Neural progenitor cell (in vitro differentiated cells): ENCODE results near the gene ASB2. TPM values are rescaled to one million over a fixed set of nuclear protein-coding genes. Genes with fewer than 3 reads are reported as not detected.
A peak's percentile ranks its signal among the peaks of the same experiment; 100 is the strongest.

Source experiments
- DNase-seq: peaks from one replicate; pipeline ENCODE4 v3.0.0-alpha.2; 2016; ENCODE audit warnings: low spot score
- H2AFZ ChIP-seq: fragments of 200-600 bp; sonication (generic); replicated peaks from 2 replicates; pipeline ENCODE4 v1.6.1; 2016; ENCODE audit warnings: antibody characterized with exemption
- H3F3A ChIP-seq: fragments of 200-600 bp; sonication (generic); 2 replicates; pipeline ENCODE4 v1.6.1; 2016; ENCODE audit warnings: antibody characterized with exemption, low read depth
- H3K27ac ChIP-seq: fragments of 200-600 bp; sonication (generic); 2 replicates; pipeline ENCODE4 v1.5.1; 2016; ENCODE audit warnings: mild to moderate bottlenecking
- H3K27me3 ChIP-seq: fragments of 200-600 bp; sonication (generic); 2 replicates; pipeline ENCODE4 v1.6.1; 2016; ENCODE audit warnings: mild to moderate bottlenecking, moderate library complexity
- H3K36me3 ChIP-seq: fragments of 200-600 bp; sonication (generic); 2 replicates; pipeline ENCODE4 v1.5.1; 2016
- H3K4me1 ChIP-seq: fragments of 200-600 bp; sonication (generic); 2 replicates; pipeline ENCODE4 v1.6.1; 2016; ENCODE audit warnings: mixed run types
- H3K4me2 ChIP-seq: fragments of 200-600 bp; sonication (generic); 2 replicates; pipeline ENCODE4 v1.6.1; 2016
- H3K4me3 ChIP-seq: fragments of 200-600 bp; sonication (generic); 2 replicates; pipeline ENCODE4 v1.5.1; 2016
- H3K79me2 ChIP-seq: fragments of 200-600 bp; sonication (generic); 2 replicates; pipeline ENCODE4 v1.6.1; 2016; ENCODE audit warnings: low read depth
- H3K9ac ChIP-seq: fragments of 200-600 bp; sonication (generic); 2 replicates; pipeline ENCODE4 v1.6.1; 2016
- H3K9me3 ChIP-seq: fragments of 200-600 bp; sonication (generic); 2 replicates; pipeline ENCODE4 v1.5.1; 2016; ENCODE audit warnings: low read depth
- H4K20me1 ChIP-seq: fragments of 200-600 bp; sonication (generic); 2 replicates; pipeline ENCODE4 v1.6.1; 2016; ENCODE audit warnings: low read depth
- H3K27ac Mint-ChIP-seq: 3 replicates; pipeline ENCODE4 v1.8.0; 2021; ENCODE audit warnings: mixed read lengths
- H3K27me3 Mint-ChIP-seq: 2 replicates; pipeline ENCODE4 v1.8.0; 2022; ENCODE audit warnings: low read depth, mild to moderate bottlenecking, inconsistent platforms, moderate library complexity, mixed read lengths; ENCODE audit not compliant: insufficient read depth
- H3K36me3 Mint-ChIP-seq: 3 replicates; pipeline ENCODE4 v1.8.0; 2021; ENCODE audit warnings: mixed read lengths
- H3K4me1 Mint-ChIP-seq: 3 replicates; pipeline ENCODE4 v1.8.0; 2021; ENCODE audit warnings: mixed read lengths
- H3K4me3 Mint-ChIP-seq: 3 replicates; pipeline ENCODE4 v1.8.0; 2021; ENCODE audit warnings: mild to moderate bottlenecking, moderate library complexity, mixed read lengths
- H3K9me3 Mint-ChIP-seq: 3 replicates; pipeline ENCODE4 v1.8.0; 2020; ENCODE audit warnings: mixed read lengths
- EZH2 ChIP-seq: fragments of 200-600 bp; sonication (generic); IDR thresholded peaks from 2 replicates; pipeline ENCODE4 v1.6.1; 2017; ENCODE audit warnings: antibody characterized with exemption, mild to moderate bottlenecking, moderate library complexity
- EZH2phosphoT487 ChIP-seq: fragments of 200-600 bp; sonication (generic); IDR thresholded peaks from 2 replicates; pipeline ENCODE4 v1.6.1; 2017; ENCODE audit warnings: antibody characterized with exemption
- total RNA-seq: library from RNA; depleted of rRNA; stranded (reverse); fragments of >200 nt; gene quantifications from 2 replicates; pipeline ENCODE4 v1.2.3, GENCODE V29; 2015; ENCODE audit warnings: low replicate concordance
- TF ChIP-seq, protein P1 (sequence below): fragments of 200-600 bp; sonication (generic); IDR thresholded peaks from 2 replicates; pipeline ENCODE4 v1.5.1; 2017; ENCODE audit warnings: antibody characterized with exemption, mild to moderate bottlenecking

The ASB2 gene
- total RNA-seq, 1 donor from 2014 or later = not detected

DNA sequence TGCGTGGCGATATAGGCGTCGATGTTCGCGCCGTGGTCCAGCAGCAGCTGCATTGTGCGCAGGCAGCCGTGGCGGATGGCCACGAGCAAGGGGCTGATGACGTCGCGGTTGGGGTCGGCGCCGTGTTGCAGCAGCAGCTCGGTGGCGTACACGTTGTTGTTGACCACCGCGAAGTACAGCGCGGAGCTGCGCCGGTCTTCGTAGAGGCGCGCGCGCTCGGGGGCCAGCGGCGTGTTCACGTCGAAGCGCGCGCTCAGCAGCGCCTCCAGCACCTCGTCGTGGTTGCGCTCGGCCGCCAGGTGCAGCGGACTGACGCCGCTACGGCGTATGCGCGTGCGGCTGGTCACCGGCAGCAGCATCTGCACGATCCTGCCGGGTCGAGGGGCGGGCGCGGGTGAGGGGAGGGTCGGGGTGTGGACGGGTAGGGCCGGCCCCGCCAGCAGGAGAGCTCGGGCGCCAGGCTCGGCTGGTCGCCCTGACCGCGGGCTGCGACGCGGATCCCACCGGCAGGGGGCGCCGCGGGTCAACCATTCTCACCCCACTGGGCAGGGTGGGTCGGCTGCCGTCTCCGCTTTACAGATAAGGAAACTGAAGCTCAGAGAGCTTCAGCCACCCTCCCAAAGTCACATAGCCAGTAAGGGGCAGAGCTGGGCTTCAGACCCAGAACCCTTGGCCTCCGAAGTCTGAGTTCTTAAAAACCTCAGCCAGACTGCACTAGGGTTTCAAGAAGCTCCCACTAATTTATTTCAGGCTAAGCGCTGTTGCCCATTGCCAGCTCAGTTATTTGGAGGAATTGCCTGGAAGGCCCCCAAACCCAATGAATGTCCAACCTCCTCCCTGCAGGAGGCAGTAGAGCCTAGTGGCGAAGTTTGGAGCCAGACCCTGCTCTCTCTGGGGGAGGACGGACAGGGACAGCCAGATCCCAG lies 36.8 kb downstream of the ASB2 start:
- peak; percentile 93 for DNase-seq
- H3K27me3 ChIP-seq = peaks cover 32% of the 10 kb centered on the region
- H3K9me3 ChIP-seq = no peaks in the 10 kb centered on the region
- peak overlapping the region; percentile 31 for H3K4me3 ChIP-seq
- peaks cover 5% of the 10 kb centered on the region for H3K4me1 ChIP-seq
- no peak overlapping the region for H3K27ac ChIP-seq
- peak overlapping the region; percentile 48 for H3K4me2 ChIP-seq
- H3F3A ChIP-seq = peaks cover 12% of the 10 kb centered on the region
- peak overlapping the region; percentile 71 for H2AFZ ChIP-seq
- Mint-ChIP-seq H3K27ac (no peak overlapping the region), H3K9me3 (no peaks in the 10 kb centered on the region), H3K36me3 (no peaks in the 10 kb centered on the region), H3K4me3 (peak overlapping the region; percentile 48), H3K27me3 (peaks cover 27% of the 10 kb centered on the region), H3K4me1 (peaks cover 46% of the 10 kb centered on the region)
- H3K9ac ChIP-seq = no peak overlapping the region
- no peaks in the 10 kb centered on the region for H3K36me3 ChIP-seq
- no peaks in the 10 kb centered on the region for H3K79me2 ChIP-seq
- no peaks in the 10 kb centered on the region for H4K20me1 ChIP-seq
- no peak for TF ChIP-seq EZH2
- TF ChIP-seq, protein P1, sequence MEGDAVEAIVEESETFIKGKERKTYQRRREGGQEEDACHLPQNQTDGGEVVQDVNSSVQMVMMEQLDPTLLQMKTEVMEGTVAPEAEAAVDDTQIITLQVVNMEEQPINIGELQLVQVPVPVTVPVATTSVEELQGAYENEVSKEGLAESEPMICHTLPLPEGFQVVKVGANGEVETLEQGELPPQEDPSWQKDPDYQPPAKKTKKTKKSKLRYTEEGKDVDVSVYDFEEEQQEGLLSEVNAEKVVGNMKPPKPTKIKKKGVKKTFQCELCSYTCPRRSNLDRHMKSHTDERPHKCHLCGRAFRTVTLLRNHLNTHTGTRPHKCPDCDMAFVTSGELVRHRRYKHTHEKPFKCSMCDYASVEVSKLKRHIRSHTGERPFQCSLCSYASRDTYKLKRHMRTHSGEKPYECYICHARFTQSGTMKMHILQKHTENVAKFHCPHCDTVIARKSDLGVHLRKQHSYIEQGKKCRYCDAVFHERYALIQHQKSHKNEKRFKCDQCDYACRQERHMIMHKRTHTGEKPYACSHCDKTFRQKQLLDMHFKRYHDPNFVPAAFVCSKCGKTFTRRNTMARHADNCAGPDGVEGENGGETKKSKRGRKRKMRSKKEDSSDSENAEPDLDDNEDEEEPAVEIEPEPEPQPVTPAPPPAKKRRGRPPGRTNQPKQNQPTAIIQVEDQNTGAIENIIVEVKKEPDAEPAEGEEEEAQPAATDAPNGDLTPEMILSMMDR = peak; percentile 83

DNA sequence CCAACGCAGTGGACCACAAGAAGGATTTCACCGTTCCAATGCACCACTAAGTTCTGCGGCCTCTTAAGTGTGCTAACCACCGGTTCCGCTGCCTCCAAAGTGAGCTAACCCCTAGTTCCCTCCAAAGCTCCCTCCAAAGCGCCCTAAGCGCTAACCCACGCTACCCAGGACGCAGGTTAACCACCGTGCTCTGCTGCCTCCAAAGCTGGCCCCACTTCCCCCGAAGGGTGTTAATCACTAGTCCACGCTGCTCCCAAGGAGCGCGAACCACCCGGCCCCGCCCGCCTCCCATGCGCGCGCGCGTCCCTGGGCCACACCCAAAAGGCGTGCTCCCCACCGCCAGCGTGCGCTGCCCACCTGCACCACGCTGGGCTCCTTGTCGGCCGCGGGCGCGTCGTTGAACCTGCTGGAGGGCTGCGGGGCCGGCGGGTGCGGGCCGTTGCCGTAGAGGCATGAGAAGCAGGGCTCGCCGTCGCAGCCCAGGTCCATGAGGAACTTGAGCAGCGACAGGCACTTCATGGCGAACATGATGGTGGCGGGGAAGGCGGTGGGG lies 37.5 kb downstream of the ASB2 start:
- H2AFZ ChIP-seq = peak overlapping the region; percentile 71
- H3K36me3 Mint-ChIP-seq = no peaks in the 10 kb centered on the region
- DNase-seq = no peak

DNA sequence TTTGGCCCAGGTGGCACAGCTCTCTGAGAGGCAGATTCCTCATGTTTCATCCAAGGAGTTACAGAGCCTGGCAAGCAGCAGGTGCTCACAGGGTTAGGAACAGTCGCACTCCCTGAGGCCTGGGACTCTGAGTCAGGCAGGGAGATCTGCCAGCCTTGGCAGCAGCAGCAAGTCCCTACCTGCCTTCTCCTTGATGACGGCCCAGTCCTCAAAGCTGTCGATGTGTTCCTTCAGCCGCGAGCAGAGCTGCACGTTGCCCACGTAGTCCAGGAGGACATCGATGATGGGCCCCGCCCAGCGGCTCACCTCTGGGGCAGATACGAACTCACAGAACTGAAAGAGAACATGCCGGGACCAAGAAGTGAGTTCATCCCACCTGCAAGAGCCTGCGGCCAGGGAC lies 38.9 kb downstream of the ASB2 start:
- H3K27ac Mint-ChIP-seq = no peak overlapping the region
- H3K79me2 ChIP-seq = no peaks in the 10 kb centered on the region
- no peaks in the 10 kb centered on the region for H3K36me3 ChIP-seq
- H3K27me3 ChIP-seq = peaks cover 32% of the 10 kb centered on the region
- no peaks in the 10 kb centered on the region for H3K36me3 Mint-ChIP-seq
- H3K4me3 Mint-ChIP-seq = peak overlapping the region; percentile 66
- H3K4me1 ChIP-seq = peaks cover 5% of the 10 kb centered on the region
- peaks cover 25% of the 10 kb centered on the region for H3K27me3 Mint-ChIP-seq
- no peak overlapping the region for H3K27ac ChIP-seq
- H3K9me3 ChIP-seq = no peaks in the 10 kb centered on the region
- no peak overlapping the region for H3K9ac ChIP-seq
- no peak overlapping the region for H3K4me2 ChIP-seq
- no peaks in the 10 kb centered on the region for H4K20me1 ChIP-seq
- no peak for DNase-seq
- TF ChIP-seq EZH2phosphoT487 (no peak), EZH2 (no peak)
- TF ChIP-seq, protein P1 = no peak
- H3K4me1 Mint-ChIP-seq = peaks cover 44% of the 10 kb centered on the region
- H3F3A ChIP-seq = peaks cover 12% of the 10 kb centered on the region
- no peak overlapping the region for H2AFZ ChIP-seq
- no peaks in the 10 kb centered on the region for H3K9me3 Mint-ChIP-seq
- no peak overlapping the region for H3K4me3 ChIP-seq

More for the DNA sequence above, 37.5 kb downstream of the ASB2 start:
- H3K27ac Mint-ChIP-seq = no peak overlapping the region
- Histone ChIP-seq H3K9me3 (no peaks in the 10 kb centered on the region), H3K36me3 (no peaks in the 10 kb centered on the region), H3F3A (peaks cover 12% of the 10 kb centered on the region), H3K27me3 (peaks cover 32% of the 10 kb centered on the region), H3K4me2 (peak overlapping the region; percentile 48), H3K79me2 (no peaks in the 10 kb centered on the region), H3K4me3 (peak overlapping the region; percentile 31), H4K20me1 (no peaks in the 10 kb centered on the region), H3K9ac (no peak overlapping the region), H3K27ac (no peak overlapping the region), H3K4me1 (peaks cover 5% of the 10 kb centered on the region)
- peaks cover 47% of the 10 kb centered on the region for H3K4me1 Mint-ChIP-seq
- H3K4me3 Mint-ChIP-seq = peak overlapping the region; percentile 71
- TF ChIP-seq EZH2phosphoT487 (no peak), EZH2 (no peak)
- TF ChIP-seq, protein P1 = no peak
- peaks cover 27% of the 10 kb centered on the region for H3K27me3 Mint-ChIP-seq
- H3K9me3 Mint-ChIP-seq = no peaks in the 10 kb centered on the region
